GM12865 (cell line): ENCODE measurements around the gene NT5C2.

ENCODE experiments used
- DNase-seq: peaks from one replicate; pipeline ENCODE4 v3.0.0; 2010; ENCODE audit warnings: low read depth
- H3K4me3 ChIP-seq: 2 replicates; pipeline ENCODE4 v1.5.1; 2011; ENCODE audit warnings: mild to moderate bottlenecking, low read depth, low read length, control low read depth
- CTCF ChIP-seq: IDR thresholded peaks from 2 replicates; pipeline ENCODE4 v1.5.1; 2011; ENCODE audit warnings: low read length, control low read depth, low read depth, inconsistent platforms; ENCODE audit not compliant: insufficient read depth; ENCODE audit errors: missing control alignments

The NT5C2 gene

GRCh38 chr10:103042908-103043307 is 150.2 kb downstream of the NT5C2 start:
- TF ChIP-seq CTCF: no peak
- DNase-seq: no peak
- H3K4me3 ChIP-seq: no peak overlapping the region

GRCh38 chr10:103042129-103042528 is 150.9 kb downstream of the NT5C2 start:
- no peak for DNase-seq
- no peak for TF ChIP-seq CTCF
- no peak overlapping the region for H3K4me3 ChIP-seq

GRCh38 chr10:103041391-103041790 is 151.7 kb downstream of the NT5C2 start:
- no peak for DNase-seq
- no peak overlapping the region for H3K4me3 ChIP-seq
- no peak for TF ChIP-seq CTCF

- no peak overlapping the region for H3K4me3 ChIP-seq
- DNase-seq: no peak
- no peak for TF ChIP-seq CTCF
Measured at GRCh38 chr10:103040418-103040817, 152.7 kb downstream of the NT5C2 start.

- H3K4me3 ChIP-seq: no peak overlapping the region
- no peak for TF ChIP-seq CTCF
- DNase-seq: no peak
Measured at GRCh38 chr10:103038570-103038969, 154.5 kb downstream of the NT5C2 start.
